ENCODE measurements around the gene RALGDS.

- TF ChIP-seq BCL11A (tag by site-specific recombination; IDR thresholded peaks at IDR 0.05; ENCODE audit: low read depth) (no peak), CTCF (tag by site-specific recombination; IDR thresholded peaks at IDR 0.05) (no peak), ZNF19 (tag by site-specific recombination; IDR thresholded peaks at IDR 0.05; ENCODE audit: low read depth) (no peak), ZNF677 (tag by site-specific recombination; IDR thresholded peaks at IDR 0.05) (no peak), ATF2 (tag by site-specific recombination; IDR thresholded peaks at IDR 0.05; ENCODE audit: low read depth) (no peak), YY1 (tag by site-specific recombination; IDR thresholded peaks at IDR 0.05) (no peak), ZNF362 (tag by site-specific recombination; IDR thresholded peaks at IDR 0.05) (no peak), ZNF830 (tag by site-specific recombination; IDR thresholded peaks at IDR 0.05; ENCODE audit: low read depth) (no peak)
- TF ChIP-seq, protein P1, sequence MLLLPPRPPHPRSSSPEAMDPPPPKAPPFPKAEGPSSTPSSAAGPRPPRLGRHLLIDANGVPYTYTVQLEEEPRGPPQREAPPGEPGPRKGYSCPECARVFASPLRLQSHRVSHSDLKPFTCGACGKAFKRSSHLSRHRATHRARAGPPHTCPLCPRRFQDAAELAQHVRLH (tag by site-specific recombination; IDR thresholded peaks at IDR 0.05) = no peak
These were observed 4.5 kb downstream of the RALGDS start for GRCh38 chr9:133116346-133117231.
